IMR-90 (cell line): ENCODE data around the gene KIAA0408. TPM values are rescaled to one million over a fixed set of nuclear protein-coding genes. Genes with fewer than 3 reads are reported as not detected.
A peak's percentile ranks its signal among the peaks of the same experiment; 100 is the strongest.

Experiments
- ATAC-seq: fragments of 200-7000 bp; cut with Tn5 transposase; 2 replicates; pipeline ENCODE4 v1.9.1; 2020; ENCODE audit warnings: low read depth, mild to moderate bottlenecking, moderate library complexity
- BruUV-seq: library from RNA; stranded (reverse); fragments of 400-500 nt; replicated peaks from 2 replicates; lab custom pipeline; 2021; lab: Mats Ljungman, UMichigan
- CTCF ChIA-PET: fragments of 300-600 bp; formaldehyde crosslinking; extraction: SDS; loops from one replicate; lab custom pipeline; 2021; ENCODE audit warnings: antibody characterized with exemption; lab: Yijun Ruan, JAX
- POLR2A ChIA-PET: fragments of 300-600 bp; sonication (Branson Sonifier 250); formaldehyde crosslinking; loops from one replicate; lab custom pipeline; 2022; ENCODE audit warnings: antibody characterized with exemption; ENCODE audit not compliant: unreplicated experiment; lab: Charles Lee
- DNase-seq: peaks from one replicate; pipeline ENCODE4 v3.0.0; 2013
- H2AFZ ChIP-seq: replicated peaks from 2 replicates; pipeline ENCODE3; 2013; ENCODE audit warnings: low read length, mild to moderate bottlenecking; ENCODE audit not compliant: poor library complexity
- H2AK5ac ChIP-seq: 2 replicates; pipeline ENCODE4 v1.6.1; 2013; ENCODE audit warnings: low read depth, low read length, inconsistent platforms
- H2AK9ac ChIP-seq: replicated peaks from 2 replicates; pipeline ENCODE3; 2013; ENCODE audit warnings: mild to moderate bottlenecking, low read depth, low read length, moderate library complexity; ENCODE audit not compliant: poor library complexity
- H2BK120ac ChIP-seq: 2 replicates; pipeline ENCODE4 v1.6.1; 2013; ENCODE audit warnings: low read depth, low read length, inconsistent platforms
- H2BK15ac ChIP-seq: 3 replicates; pipeline ENCODE4 v1.6.1; 2013; ENCODE audit warnings: low read depth, low read length, inconsistent platforms
- H2BK20ac ChIP-seq: 2 replicates; pipeline ENCODE4 v1.6.1; 2013; ENCODE audit warnings: low read depth, mild to moderate bottlenecking, inconsistent platforms, low read length, moderate library complexity
- H2BK5ac ChIP-seq: 2 replicates; pipeline ENCODE4 v1.6.1; 2013; ENCODE audit warnings: mild to moderate bottlenecking, low read depth, low read length, inconsistent platforms; ENCODE audit not compliant: poor library complexity, severe bottlenecking
- H3K14ac ChIP-seq: replicated peaks from 2 replicates; pipeline ENCODE4 v1.6.1; 2013; ENCODE audit warnings: low read depth, low read length, inconsistent platforms
- H3K18ac ChIP-seq: 2 replicates; pipeline ENCODE4 v1.6.1; 2013; ENCODE audit warnings: low read depth, low read length, control low read depth
- H3K23ac ChIP-seq: 2 replicates; pipeline ENCODE4 v1.6.1; 2013; ENCODE audit warnings: low read depth, low read length, inconsistent platforms
- H3K27ac ChIP-seq: 2 replicates; pipeline ENCODE4 v1.5.1; 2013; ENCODE audit warnings: mild to moderate bottlenecking, control low read depth, low read length; ENCODE audit not compliant: insufficient read depth
- H3K27me3 ChIP-seq: 2 replicates; pipeline ENCODE4 v1.6.1; 2013; ENCODE audit warnings: low read length; ENCODE audit not compliant: control insufficient read depth, insufficient read depth
- H3K36me3 ChIP-seq: 2 replicates; pipeline ENCODE4 v1.6.1; 2013; ENCODE audit warnings: low read length, mixed read lengths; ENCODE audit not compliant: control insufficient read depth, insufficient read depth
- H3K4ac ChIP-seq: 2 replicates; pipeline ENCODE4 v1.6.1; 2013; ENCODE audit warnings: low read depth, low read length, inconsistent platforms
- H3K4me1 ChIP-seq: 2 replicates; pipeline ENCODE4 v1.6.1; 2013; ENCODE audit warnings: low read length, mixed read lengths; ENCODE audit not compliant: control insufficient read depth, insufficient read depth
- H3K4me2 ChIP-seq: 2 replicates; pipeline ENCODE4 v1.6.1; 2013; ENCODE audit warnings: low read depth, mild to moderate bottlenecking, control low read depth, low read length, moderate library complexity
- H3K4me3 ChIP-seq: 2 replicates; pipeline ENCODE4 v1.5.1; 2013; ENCODE audit warnings: low read depth, mild to moderate bottlenecking, control low read depth, low read length, moderate library complexity; ENCODE audit not compliant: insufficient read depth
- H3K56ac ChIP-seq: 2 replicates; pipeline ENCODE4 v1.6.1; 2013; ENCODE audit warnings: low read length, inconsistent platforms; ENCODE audit not compliant: insufficient read depth; ENCODE audit errors: extremely low read depth
- H3K79me1 ChIP-seq, 2 experiments: 2 replicates each; pipeline ENCODE4 v1.6.1; 2013; ENCODE audit warnings: low read length in 2 of 2, inconsistent platforms in 1 of 2, low read depth in 1 of 2
- H3K9ac ChIP-seq: 2 replicates; pipeline ENCODE4 v1.6.1; 2013; ENCODE audit warnings: low read depth, low read length, control low read depth
- H3K9me1 ChIP-seq: 2 replicates; pipeline ENCODE4 v1.6.1; 2013; ENCODE audit warnings: low read length, inconsistent platforms; ENCODE audit not compliant: insufficient read depth
- H3K9me3 ChIP-seq: 2 replicates; pipeline ENCODE4 v1.6.1; 2013; ENCODE audit warnings: low read length; ENCODE audit not compliant: control insufficient read depth, insufficient read depth
- H4K20me1 ChIP-seq: 2 replicates; pipeline ENCODE4 v1.6.1; 2013; ENCODE audit warnings: low read length, inconsistent platforms; ENCODE audit not compliant: insufficient read depth
- H4K5ac ChIP-seq: 2 replicates; pipeline ENCODE4 v1.6.1; 2013; ENCODE audit warnings: mild to moderate bottlenecking, low read depth, low read length, control low read depth
- H4K8ac ChIP-seq, 2 experiments: 2 replicates each; pipeline ENCODE4 v1.6.1; 2013; ENCODE audit warnings: low read depth in 2 of 2, low read length in 2 of 2, control low read depth in 1 of 2, inconsistent platforms in 1 of 2
- H4K91ac ChIP-seq: 2 replicates; pipeline ENCODE4 v1.6.1; 2013; ENCODE audit warnings: low read depth, low read length, inconsistent platforms; ENCODE audit not compliant: insufficient read depth
- ELK1 ChIP-seq: fragments of 150-350 bp; IDR thresholded peaks from 2 replicates; pipeline ENCODE4 v1.6.1; 2016; ENCODE audit warnings: low read depth, mild to moderate bottlenecking, low read length, moderate library complexity, borderline replicate concordance
- FOS ChIP-seq: fragments of 150-350 bp; IDR thresholded peaks from 2 replicates; pipeline ENCODE4 v1.6.1; 2016; ENCODE audit warnings: low read depth, low read length
- MAZ ChIP-seq: IDR thresholded peaks from 2 replicates; pipeline ENCODE4 v1.6.1; 2012; ENCODE audit warnings: low read depth, mild to moderate bottlenecking, low read length, improper control_type of control experiment, moderate library complexity, borderline replicate concordance
- MXI1 ChIP-seq: IDR thresholded peaks from 2 replicates; pipeline ENCODE4 v1.6.1; 2012; ENCODE audit warnings: low read depth, mild to moderate bottlenecking, low read length, moderate library complexity, borderline replicate concordance
- RAD21 ChIP-seq: IDR thresholded peaks from 2 replicates; pipeline ENCODE4 v1.6.1; 2012; ENCODE audit warnings: low read length, improper control_type of control experiment
- RFX5 ChIP-seq: IDR thresholded peaks from 2 replicates; pipeline ENCODE4 v1.8.0; 2012; ENCODE audit warnings: low read depth, mild to moderate bottlenecking, low read length, moderate library complexity
- SMC3 ChIP-seq: fragments of 150-350 bp; IDR thresholded peaks from 2 replicates; pipeline ENCODE4 v1.6.1; 2016; ENCODE audit warnings: low read depth, mild to moderate bottlenecking, antibody characterized with exemption, low read length, moderate library complexity
- WGBS, 2 experiments: methylation state at CpG; one replicate each; pipeline versions ENCODE4 v1.1.5 to v1.1.7; 2013; ENCODE audit warnings: missing lambda C conversion rate in 2 of 2; ENCODE audit not compliant: insufficient read length in 1 of 2; ENCODE audit errors: extremely low coverage in 2 of 2; 5-methylcytosine and 5-hydroxymethylcytosine counted together
- dilution Hi-C: fragments of 300-500 bp; cut with HindIII; formaldehyde crosslinking; loops from one replicate; pipeline ENCODE4 v1.14.3; 2018; ENCODE audit warnings: low sequenced_read_pairs; ENCODE audit not compliant: unreplicated experiment
- in situ Hi-C: fragments of 300-500 bp; cut with MboI; formaldehyde crosslinking; loops from 3 replicates; pipeline ENCODE4 v1.14.3; 2019; ENCODE audit warnings: low sequenced_read_pairs, inconsistent platforms, mixed read lengths
- intact Hi-C: fragments of 100-400 bp; cut with micrococcal nuclease; formaldehyde crosslinking; loops from 2 replicates; pipeline ENCODE4 v1.10.0; 2022
- polyA plus RNA-seq, 3 experiments: library from polyadenylated mRNA; depleted of rRNA; stranded (reverse); fragments of >200 nt; gene quantifications; 2 replicates each; pipeline ENCODE4 v1.2.3, GENCODE V29; 2012; ENCODE audit warnings: low replicate concordance in 1 of 3
- total RNA-seq: library from RNA; depleted of rRNA; stranded (reverse); fragments of >200 nt; gene quantifications from 2 replicates; pipeline ENCODE4 v1.2.3, GENCODE V29; 2012

The KIAA0408 gene
- total and polyA plus RNA-seq, 2 of the 4 experiments (the other 2 are of a cell fraction) = 0.90 to 2.9 TPM

GRCh38 chr6:127496471-127496870, 37.3 kb upstream of the KIAA0408 start:
- Histone ChIP-seq H3K4ac (no peak overlapping the region), H2BK15ac (no peak overlapping the region), H3K4me2 (no peak overlapping the region), H3K14ac (no peak overlapping the region), H2BK20ac (no peak overlapping the region), H3K9me3 (no peaks in the 10 kb centered on the region), H3K56ac (no peak overlapping the region), H2AK9ac (no peak overlapping the region), H3K27ac (no peak overlapping the region), H3K4me1 (no peaks in the 10 kb centered on the region), H3K18ac (no peak overlapping the region), H2BK5ac (no peak overlapping the region), H3K79me1 (no peaks in the 10 kb centered on the region), H4K8ac (no peak overlapping the region), H3K4me3 (no peak overlapping the region), H2AFZ (no peak overlapping the region), H3K9me1 (no peaks in the 10 kb centered on the region), H2AK5ac (no peak overlapping the region), H3K36me3 (no peaks in the 10 kb centered on the region), H3K9ac (no peak overlapping the region), H4K91ac (no peak overlapping the region), H3K27me3 (no peaks in the 10 kb centered on the region), H3K23ac (no peak overlapping the region), H4K5ac (no peak overlapping the region), H4K20me1 (no peaks in the 10 kb centered on the region), H2BK120ac (no peak overlapping the region)
- BruUV-seq = no TSS peak
- no peak for TF ChIP-seq ELK1
- TF ChIP-seq RAD21 = no peak
- no peak for TF ChIP-seq RFX5
- no peak for TF ChIP-seq FOS
- TF ChIP-seq MAZ = no peak
- no peak for TF ChIP-seq SMC3
- TF ChIP-seq MXI1 = no peak
- dilution Hi-C loops (no loop called here), intact Hi-C loops (no loop called here), in situ Hi-C loops (no loop called here)
- POLR2A ChIA-PET = no interaction called here
- DNase-seq = peak; percentile 25
- WGBS, 2 experiments = no CpG with 5 or more reads among the region's 1 CpG
- CTCF ChIA-PET = interaction anchor here (0.9 to 4.0 kb wide), 2 partner anchors 20 kb away, joined by 4 to 26 read pairs; no protein-coding TSS in a partner anchor
- no peak for ATAC-seq
